HUES48 (cell line): ENCODE measurements around the gene ARHGAP8.

ENCODE experiments used
- H3K27ac ChIP-seq: one replicate; pipeline ENCODE4 v1.7.0; 2013; ENCODE audit warnings: low read depth, low read length, inconsistent platforms
- H3K27me3 ChIP-seq: 2 replicates; pipeline ENCODE4 v1.6.1; 2013; ENCODE audit warnings: mild to moderate bottlenecking, low read length; ENCODE audit not compliant: control insufficient read depth, insufficient read depth
- H3K36me3 ChIP-seq: 2 replicates; pipeline ENCODE4 v1.6.1; 2013; ENCODE audit warnings: low read length; ENCODE audit not compliant: control insufficient read depth, insufficient read depth
- H3K4me1 ChIP-seq: 2 replicates; pipeline ENCODE4 v1.6.1; 2013; ENCODE audit warnings: mild to moderate bottlenecking, low read length; ENCODE audit not compliant: control insufficient read depth, insufficient read depth
- H3K4me3 ChIP-seq: 2 replicates; pipeline ENCODE4 v1.5.1; 2013; ENCODE audit warnings: mild to moderate bottlenecking, low read depth, low read length
- H3K9ac ChIP-seq: 2 replicates; pipeline ENCODE4 v1.6.1; 2013; ENCODE audit warnings: mild to moderate bottlenecking, low read depth, low read length, moderate library complexity
- H3K9me3 ChIP-seq: 2 replicates; pipeline ENCODE4 v1.6.1; 2013; ENCODE audit warnings: low read length; ENCODE audit not compliant: control insufficient read depth, insufficient read depth

Gene ARHGAP8

DNA sequence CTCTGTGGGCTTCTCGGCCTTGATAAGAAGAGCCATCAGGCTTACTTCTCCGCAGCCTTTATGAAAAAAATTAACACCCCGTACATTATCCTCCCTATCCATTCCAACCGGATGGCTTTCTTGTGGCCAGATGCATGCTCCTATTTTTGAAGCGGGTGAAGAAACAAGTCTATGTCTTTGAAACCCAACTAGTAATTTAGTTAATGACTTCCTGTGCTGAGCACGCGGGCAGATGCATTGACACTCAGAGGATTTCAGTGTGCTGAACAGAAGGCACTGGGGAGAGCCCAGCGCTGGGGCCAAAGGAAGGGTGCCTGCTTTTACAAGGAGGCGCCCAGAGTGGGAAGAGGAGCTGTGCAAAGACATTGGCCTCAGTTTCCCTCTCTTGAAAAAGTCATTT lies 53.3 kb downstream of the ARHGAP8 start:
- Histone ChIP-seq H3K36me3 (no peaks in the 10 kb centered on the region), H3K27me3 (no peaks in the 10 kb centered on the region), H3K9ac (no peak overlapping the region), H3K4me3 (no peak overlapping the region), H3K27ac (no peak overlapping the region), H3K9me3 (no peaks in the 10 kb centered on the region), H3K4me1 (peaks cover 15% of the 10 kb centered on the region)

DNA sequence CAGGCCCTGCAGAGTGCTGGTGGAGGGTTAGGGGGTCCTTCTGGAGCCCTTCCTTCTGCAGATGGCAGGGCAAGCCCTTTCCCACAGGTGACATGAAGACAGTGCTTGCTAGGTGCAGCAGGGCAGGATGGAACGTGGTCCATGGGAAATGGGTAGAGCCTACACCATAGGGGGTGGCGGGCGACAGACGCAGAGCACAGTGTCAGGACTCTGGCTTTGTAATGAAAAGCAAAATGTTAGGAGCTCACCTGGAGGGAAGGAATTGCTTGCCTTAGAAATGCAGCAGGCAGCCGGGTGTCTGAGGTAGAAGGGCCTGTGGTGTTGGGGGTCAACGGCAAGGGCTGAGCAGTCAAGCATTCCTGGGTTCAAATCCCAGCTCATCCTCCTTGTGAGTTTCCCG lies 54.9 kb downstream of the ARHGAP8 start:
- no peak overlapping the region for H3K27ac ChIP-seq
- peaks cover 15% of the 10 kb centered on the region for H3K4me1 ChIP-seq
- H3K4me3 ChIP-seq = no peak overlapping the region
- H3K9me3 ChIP-seq = no peaks in the 10 kb centered on the region
- H3K27me3 ChIP-seq = no peaks in the 10 kb centered on the region
- H3K36me3 ChIP-seq = no peaks in the 10 kb centered on the region
- no peak overlapping the region for H3K9ac ChIP-seq

DNA sequence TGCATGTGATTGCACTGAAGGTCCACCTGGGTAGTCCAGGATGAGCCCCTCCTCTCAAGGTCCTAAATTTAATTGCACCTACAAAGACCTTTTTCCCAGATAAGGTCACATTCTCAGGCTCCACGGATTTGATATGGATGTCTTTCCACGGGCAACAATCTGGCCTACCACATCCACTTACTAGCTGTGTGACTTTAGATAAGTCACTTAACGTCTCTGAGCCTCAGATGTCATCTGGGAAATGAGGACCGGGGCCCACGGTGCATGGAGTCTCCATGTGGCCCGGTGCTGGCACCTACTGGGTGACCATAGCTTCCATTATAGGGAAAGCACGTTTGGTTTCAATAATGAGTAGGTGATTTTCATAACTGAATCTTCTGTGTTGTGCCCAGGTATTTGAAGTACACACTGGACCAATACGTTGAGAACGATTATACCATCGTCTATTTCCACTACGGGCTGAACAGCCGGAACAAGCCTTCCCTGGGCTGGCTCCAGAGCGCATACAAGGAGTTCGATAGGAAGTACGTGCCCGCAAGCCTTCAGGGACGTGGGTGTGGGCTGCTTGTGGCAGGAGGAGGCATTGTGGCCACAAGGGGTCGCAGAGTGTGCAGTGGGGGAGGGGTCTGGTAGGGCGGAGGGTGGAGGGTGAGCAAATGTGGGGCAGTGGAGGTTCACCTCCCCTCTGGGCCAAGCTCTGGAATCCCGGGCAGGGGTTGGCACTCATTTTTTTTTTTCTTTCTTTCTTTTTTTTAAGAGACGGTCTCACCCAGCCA lies 55.7 kb downstream of the ARHGAP8 start:
- H3K9me3 ChIP-seq = no peaks in the 10 kb centered on the region
- H3K36me3 ChIP-seq = peaks cover 4% of the 10 kb centered on the region; the same call in 1 of the 2 replicates
- no peaks in the 10 kb centered on the region for H3K27me3 ChIP-seq
- H3K27ac ChIP-seq = no peak overlapping the region
- H3K9ac ChIP-seq = no peak overlapping the region
- peaks cover 15% of the 10 kb centered on the region for H3K4me1 ChIP-seq
- no peak overlapping the region for H3K4me3 ChIP-seq

DNA sequence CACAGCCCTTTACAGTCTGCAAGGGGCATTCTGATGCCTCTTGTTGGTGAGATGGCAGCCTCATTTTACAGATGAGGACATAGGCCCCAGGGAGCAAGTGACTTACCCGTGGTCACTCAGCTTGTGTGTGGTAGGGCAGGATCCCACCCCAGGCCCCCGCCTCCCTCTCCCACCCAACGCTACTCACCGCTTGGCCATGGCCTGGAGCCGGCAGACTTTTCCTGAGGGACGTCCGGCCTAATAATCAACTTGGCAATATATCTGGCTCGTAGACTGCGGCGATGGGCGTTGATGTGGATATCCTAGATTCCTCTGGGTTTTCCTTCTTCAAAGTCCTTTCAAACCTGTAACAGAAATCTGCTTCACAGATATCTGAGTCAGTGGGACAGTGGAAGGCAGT lies 57.1 kb downstream of the ARHGAP8 start:
- no peak overlapping the region for H3K4me3 ChIP-seq
- H3K4me1 ChIP-seq = peaks cover 15% of the 10 kb centered on the region
- H3K27ac ChIP-seq = no peak overlapping the region
- H3K9ac ChIP-seq = no peak overlapping the region
- no peaks in the 10 kb centered on the region for H3K27me3 ChIP-seq
- H3K9me3 ChIP-seq = no peaks in the 10 kb centered on the region
- peaks cover 9% of the 10 kb centered on the region for H3K36me3 ChIP-seq

DNA sequence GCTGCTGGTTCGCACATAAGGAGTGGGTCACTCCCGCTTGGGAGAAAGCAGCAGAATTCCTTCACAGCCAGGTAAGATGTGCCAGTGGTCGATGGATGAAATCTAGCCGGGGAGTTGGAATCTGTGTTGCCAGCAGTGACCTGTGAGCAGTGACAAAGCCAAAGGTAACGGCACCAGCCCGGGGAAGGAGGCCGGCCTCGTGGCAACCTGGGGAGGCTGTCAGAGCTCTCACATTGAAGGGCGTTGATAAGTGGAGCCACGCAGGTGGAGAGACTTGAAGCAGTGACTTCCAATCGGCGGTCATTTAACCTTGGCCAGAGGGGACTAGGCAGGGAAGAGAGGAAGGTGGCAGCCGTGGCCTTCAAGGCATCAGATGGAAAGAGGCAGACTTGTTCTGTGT lies 58.8 kb downstream of the ARHGAP8 start:
- H3K36me3 ChIP-seq = peaks cover 15% of the 10 kb centered on the region
- H3K27me3 ChIP-seq = no peaks in the 10 kb centered on the region
- no peak overlapping the region for H3K27ac ChIP-seq
- no peak overlapping the region for H3K9ac ChIP-seq
- no peak overlapping the region for H3K4me3 ChIP-seq
- no peaks in the 10 kb centered on the region for H3K9me3 ChIP-seq
- H3K4me1 ChIP-seq = peaks cover 15% of the 10 kb centered on the region

DNA sequence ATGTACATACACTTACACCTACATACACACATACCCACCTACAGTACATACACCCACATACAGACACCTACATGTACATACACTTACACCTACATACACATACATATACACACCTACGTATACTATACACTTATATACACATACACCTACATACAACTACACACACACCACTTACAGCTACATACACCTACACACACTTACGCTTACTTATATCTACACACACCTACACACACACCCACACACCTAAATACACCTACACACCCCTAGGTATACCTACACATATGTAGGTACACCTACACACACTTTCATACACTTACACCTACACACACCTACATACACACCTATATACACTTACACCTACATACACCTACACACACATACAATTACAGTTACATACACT lies 61.0 kb downstream of the ARHGAP8 start:
- no peak overlapping the region for H3K4me3 ChIP-seq
- H3K4me1 ChIP-seq = no peaks in the 10 kb centered on the region
- no peaks in the 10 kb centered on the region for H3K27me3 ChIP-seq
- H3K9me3 ChIP-seq = no peaks in the 10 kb centered on the region
- H3K36me3 ChIP-seq = peaks cover 17% of the 10 kb centered on the region
- no peak overlapping the region for H3K27ac ChIP-seq
- no peak overlapping the region for H3K9ac ChIP-seq

DNA sequence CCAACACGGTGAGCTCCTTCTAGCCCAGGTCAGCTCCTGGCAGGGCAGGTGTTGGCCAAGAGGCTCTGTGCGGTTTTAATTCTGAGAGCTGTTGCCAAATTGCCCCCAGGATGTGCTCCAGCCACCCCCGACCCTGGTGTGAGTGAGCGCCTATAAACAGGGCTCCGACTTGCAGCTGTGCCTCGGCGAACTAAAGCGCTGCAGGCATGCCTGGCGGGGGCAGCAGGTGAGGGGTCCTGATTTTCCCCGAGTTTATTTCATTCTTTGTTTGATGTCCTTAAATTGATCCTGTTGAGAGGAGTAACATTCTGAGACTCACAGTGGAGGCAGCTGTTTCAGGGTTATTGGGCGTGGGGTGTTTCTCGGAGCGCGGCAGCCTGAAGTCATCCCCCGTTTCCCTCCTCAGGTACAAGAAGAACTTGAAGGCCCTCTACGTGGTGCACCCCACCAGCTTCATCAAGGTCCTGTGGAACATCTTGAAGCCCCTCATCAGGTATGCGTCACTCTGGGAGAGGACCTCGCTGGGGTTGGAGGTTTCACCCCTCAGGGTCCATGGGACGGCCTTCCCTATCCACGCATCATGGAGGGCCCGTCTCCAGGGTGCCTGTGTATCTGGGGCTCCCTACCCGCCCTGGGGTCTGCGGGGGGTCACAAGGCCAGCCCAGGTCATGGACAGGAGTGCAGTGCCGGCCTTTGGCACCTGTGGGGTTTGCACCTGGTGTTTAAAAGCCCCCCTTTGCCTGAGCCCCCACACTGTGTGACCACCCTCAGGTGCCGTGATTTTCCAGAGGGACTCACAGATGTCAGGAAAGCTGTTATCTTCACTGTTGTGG lies 62.1 kb downstream of the ARHGAP8 start:
- H3K27me3 ChIP-seq = no peaks in the 10 kb centered on the region
- 0 out of 2 replicates have a peak, but pooled peaks cover under 1% of the 10 kb centered on the region for H3K4me1 ChIP-seq
- no peaks in the 10 kb centered on the region for H3K9me3 ChIP-seq
- no peak overlapping the region for H3K27ac ChIP-seq
- no peak overlapping the region for H3K4me3 ChIP-seq
- no peak overlapping the region for H3K9ac ChIP-seq
- peaks cover 19% of the 10 kb centered on the region for H3K36me3 ChIP-seq

DNA sequence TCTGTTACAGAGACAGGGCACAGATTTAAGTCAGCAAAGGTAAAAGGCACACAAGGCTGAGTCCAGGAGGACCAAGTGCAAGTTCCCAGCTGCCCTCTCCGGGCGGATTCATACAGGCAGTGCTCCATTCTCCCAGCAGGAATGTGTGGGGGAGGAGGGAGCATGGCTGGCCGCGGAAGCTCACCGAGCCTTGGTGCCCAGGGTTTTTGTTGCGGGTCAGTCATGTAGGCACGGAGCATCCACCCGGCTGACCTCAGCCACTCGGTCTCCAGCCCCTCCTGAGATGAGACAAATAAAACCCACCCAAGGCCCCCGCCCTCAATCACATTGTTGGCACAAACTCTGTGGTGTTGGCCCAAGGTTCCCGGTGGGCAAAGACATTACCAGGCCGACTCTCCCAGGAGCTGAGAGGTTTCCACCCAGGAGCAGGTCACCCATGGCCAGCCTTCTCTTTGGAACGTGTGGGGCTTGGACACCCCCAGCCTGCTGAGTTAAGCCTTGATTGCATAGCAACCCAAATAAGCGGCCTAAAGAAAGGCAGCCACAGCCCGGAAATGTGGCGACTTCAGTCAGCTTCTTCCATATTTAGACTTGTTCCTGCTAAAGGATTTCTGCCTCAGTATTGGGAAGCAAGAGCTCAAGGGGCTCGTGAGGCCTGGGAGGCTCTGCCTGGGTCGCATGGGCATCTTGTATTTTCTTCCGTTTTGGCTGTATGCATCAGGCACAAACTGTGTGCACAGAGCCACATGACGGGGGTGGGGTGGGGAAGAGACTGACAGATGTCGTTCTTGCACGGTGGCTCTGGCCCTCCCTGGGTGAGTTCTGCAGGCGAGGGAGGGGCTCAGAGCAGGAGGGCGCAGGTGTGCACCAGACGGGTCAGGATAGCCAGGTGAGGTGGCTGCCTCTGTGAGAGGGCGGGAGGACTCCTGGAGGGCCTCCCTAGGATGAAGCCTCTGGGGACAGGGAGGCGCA lies 63.0 kb downstream of the ARHGAP8 start:
- Histone ChIP-seq H3K27me3 (no peaks in the 10 kb centered on the region), H3K9me3 (no peaks in the 10 kb centered on the region), H3K36me3 (peaks cover 19% of the 10 kb centered on the region), H3K4me1 (peaks cover 9% of the 10 kb centered on the region; the same call in 1 of the 2 replicates), H3K27ac (no peak overlapping the region), H3K9ac (no peak overlapping the region), H3K4me3 (no peak overlapping the region)

DNA sequence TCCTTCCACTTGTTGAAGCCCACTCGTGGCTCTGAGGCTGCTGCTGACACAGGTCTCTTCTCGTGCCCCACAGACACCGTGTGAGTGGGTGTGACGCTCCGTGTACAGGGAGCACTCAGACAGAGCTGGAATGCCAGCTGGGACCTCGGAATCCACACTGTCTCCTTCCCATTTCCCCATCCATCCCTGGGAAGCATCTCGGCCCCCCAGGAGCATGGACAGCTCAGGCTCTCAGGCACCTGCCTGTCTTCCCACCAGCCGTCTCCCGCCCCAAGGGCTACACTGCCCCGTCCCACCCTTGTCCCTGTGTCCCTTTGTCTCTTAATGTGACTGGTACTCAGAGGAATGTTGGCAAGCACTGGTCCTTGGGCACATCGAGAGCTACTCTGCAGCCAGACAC lies 63.8 kb downstream of the ARHGAP8 start:
- Histone ChIP-seq H3K4me1 (peaks cover 10% of the 10 kb centered on the region; the same call in 1 of the 2 replicates), H3K4me3 (no peak overlapping the region), H3K27ac (no peak overlapping the region), H3K9ac (no peak overlapping the region), H3K9me3 (no peaks in the 10 kb centered on the region), H3K36me3 (peaks cover 19% of the 10 kb centered on the region), H3K27me3 (no peaks in the 10 kb centered on the region)

DNA sequence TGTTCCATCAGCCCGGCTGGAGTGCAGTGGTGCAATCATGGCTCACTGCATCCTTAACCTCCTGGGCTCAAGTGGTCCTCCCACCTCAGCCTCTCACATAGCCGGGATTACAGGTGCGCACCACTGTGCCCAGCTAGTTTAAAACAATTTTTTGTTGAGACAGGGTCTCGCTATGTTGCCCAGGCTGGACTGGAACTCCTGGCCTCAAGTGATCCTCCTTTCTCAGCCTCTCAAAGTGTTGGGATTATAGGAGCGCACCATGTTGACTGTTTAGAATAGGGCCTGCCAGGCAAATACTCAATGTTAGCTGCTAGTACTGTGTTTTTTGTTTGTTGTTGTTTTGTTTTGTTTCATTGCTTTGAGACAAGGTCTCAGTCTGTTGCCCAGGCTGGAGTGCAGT lies 66.4 kb downstream of the ARHGAP8 start:
- Histone ChIP-seq H3K4me3 (no peak overlapping the region), H3K9me3 (no peaks in the 10 kb centered on the region)

More for the DNA sequence above, 66.4 kb downstream of the ARHGAP8 start:
- H3K27ac ChIP-seq = no peak overlapping the region
- peaks cover 23% of the 10 kb centered on the region for H3K36me3 ChIP-seq
- H3K9ac ChIP-seq = no peak overlapping the region
- H3K4me1 ChIP-seq = peaks cover 13% of the 10 kb centered on the region; the same call in 1 of the 2 replicates
- no peaks in the 10 kb centered on the region for H3K27me3 ChIP-seq
